NT2/D1 (cell line): ENCODE measurements around the gene OLFML1.
A peak's percentile ranks its signal among the peaks of the same experiment; 100 is the strongest.

Experiments
- DNase-seq: peaks from one replicate; pipeline ENCODE4 v3.0.0-alpha.2; 2011; ENCODE audit warnings: low read depth, low spot score
- H3K27me3 ChIP-seq: 2 replicates; pipeline ENCODE4 v1.6.0; 2011; ENCODE audit warnings: mild to moderate bottlenecking; ENCODE audit not compliant: insufficient read length, insufficient read depth
- H3K36me3 ChIP-seq: 2 replicates; pipeline ENCODE4 v1.6.1; 2011; ENCODE audit warnings: mild to moderate bottlenecking, low read length, mixed read lengths; ENCODE audit not compliant: insufficient read depth, insufficient read length
- H3K4me1 ChIP-seq: 2 replicates; pipeline ENCODE4 v1.5.1; 2011; ENCODE audit not compliant: insufficient read depth, insufficient read length
- H3K4me3 ChIP-seq: 2 replicates; pipeline ENCODE4 v1.5.1; 2011; ENCODE audit warnings: low read depth; ENCODE audit not compliant: insufficient read length
- H3K9ac ChIP-seq: 2 replicates; pipeline ENCODE4 v1.6.0; 2011; ENCODE audit warnings: low read depth; ENCODE audit not compliant: insufficient read length
- H3K9me3 ChIP-seq: 2 replicates; pipeline ENCODE4 v1.5.1; 2011; ENCODE audit warnings: mild to moderate bottlenecking, low read length; ENCODE audit not compliant: insufficient read depth
- SUZ12 ChIP-seq: IDR thresholded peaks from 2 replicates; pipeline ENCODE4 v1.6.1; 2011; ENCODE audit not compliant: insufficient read length, insufficient read depth; ENCODE audit errors: extremely low read depth
- YY1 ChIP-seq: IDR thresholded peaks from 2 replicates; pipeline ENCODE4 v1.6.1; 2011; ENCODE audit not compliant: insufficient read length, insufficient read depth
- ZNF274 ChIP-seq: IDR thresholded peaks from 2 replicates; pipeline ENCODE4 v1.6.1; 2011; ENCODE audit warnings: mild to moderate bottlenecking, low read depth, low read length

OLFML1 gene

DNA sequence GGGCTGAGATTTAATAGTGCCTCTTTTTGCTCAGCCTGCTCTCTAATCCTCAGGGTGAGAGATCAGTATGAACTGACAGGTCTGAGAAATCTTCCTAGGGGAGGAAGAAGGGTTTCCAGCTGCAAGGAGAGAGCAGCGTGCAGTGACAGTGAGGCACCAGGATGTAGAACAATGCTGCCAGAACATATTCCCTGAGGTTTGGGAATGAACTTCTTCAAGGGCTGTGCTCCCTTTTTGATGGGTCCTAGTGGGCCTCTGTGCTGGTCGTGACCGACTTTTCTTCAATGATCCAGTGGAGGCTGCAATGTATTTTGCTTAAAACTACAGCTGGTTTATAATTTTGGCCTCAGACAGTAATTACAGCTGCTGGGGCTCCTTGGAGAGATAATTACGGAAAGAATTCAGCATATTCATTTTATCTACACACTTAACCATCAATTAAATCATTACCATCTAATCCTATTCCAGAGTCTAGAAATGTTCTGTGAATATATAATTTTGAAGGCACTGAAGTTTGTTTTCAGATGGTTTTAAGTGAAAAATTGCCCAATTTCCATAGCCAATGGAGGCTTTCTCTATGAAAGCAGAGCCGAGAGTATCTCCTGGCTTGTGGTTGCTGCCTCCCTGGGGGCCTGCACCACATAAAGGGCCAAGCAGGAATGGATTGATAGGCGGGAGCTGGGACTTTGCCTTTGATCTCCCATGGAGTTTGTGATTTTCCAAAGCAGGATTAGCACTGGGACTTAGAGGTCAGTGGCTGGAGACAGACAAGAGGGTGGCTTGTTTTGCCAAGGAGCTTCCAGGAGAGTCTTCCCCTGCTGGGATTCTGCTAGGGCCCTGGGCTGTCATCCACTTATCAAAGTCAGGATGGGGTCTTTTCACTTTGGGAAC, 41.0 kb upstream of the OLFML1 start:
- Histone ChIP-seq H3K4me1 (peaks cover 6% of the 10 kb centered on the region), H3K36me3 (no peaks in the 10 kb centered on the region), H3K4me3 (no peak overlapping the region), H3K9me3 (no peaks in the 10 kb centered on the region), H3K9ac (no peak overlapping the region), H3K27me3 (peaks cover 26% of the 10 kb centered on the region)
- DNase-seq: peak; percentile 27
- no peak for TF ChIP-seq ZNF274

DNA sequence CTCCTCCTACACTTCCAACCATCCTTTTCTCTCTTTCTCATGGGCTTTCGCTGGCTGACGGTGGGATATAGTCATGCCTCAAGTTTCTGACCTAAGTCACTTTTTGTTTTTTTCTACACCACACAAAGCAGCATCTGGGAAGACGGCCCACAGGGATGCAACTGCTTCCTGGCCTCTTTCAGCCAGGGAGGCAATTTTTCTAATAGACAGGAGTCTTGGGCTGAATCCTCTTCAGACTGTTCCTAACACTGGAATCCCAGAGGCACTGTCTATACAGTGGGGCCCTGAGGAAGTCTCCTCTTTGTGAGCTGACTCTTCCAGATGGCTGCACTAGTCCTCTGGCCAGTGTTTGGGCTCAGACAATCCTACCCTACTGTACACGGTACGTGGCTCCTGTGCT, 39.7 kb upstream of the OLFML1 start:
- Histone ChIP-seq H3K9ac (no peak overlapping the region), H3K27me3 (peaks cover 26% of the 10 kb centered on the region), H3K4me1 (peaks cover 6% of the 10 kb centered on the region), H3K4me3 (no peak overlapping the region), H3K9me3 (no peaks in the 10 kb centered on the region), H3K36me3 (no peaks in the 10 kb centered on the region)
- no peak for TF ChIP-seq YY1
- TF ChIP-seq SUZ12: no peak
- no peak for TF ChIP-seq ZNF274
- DNase-seq: no peak

GRCh38 chr11:7448201-7448600, 37.1 kb upstream of the OLFML1 start:
- Histone ChIP-seq H3K9me3 (no peaks in the 10 kb centered on the region), H3K36me3 (no peaks in the 10 kb centered on the region), H3K27me3 (peaks cover 24% of the 10 kb centered on the region), H3K4me1 (peaks cover 6% of the 10 kb centered on the region), H3K4me3 (no peak overlapping the region), H3K9ac (no peak overlapping the region)
- TF ChIP-seq SUZ12 (no peak), ZNF274 (no peak), YY1 (no peak)
- DNase-seq: peak; percentile 25

DNA sequence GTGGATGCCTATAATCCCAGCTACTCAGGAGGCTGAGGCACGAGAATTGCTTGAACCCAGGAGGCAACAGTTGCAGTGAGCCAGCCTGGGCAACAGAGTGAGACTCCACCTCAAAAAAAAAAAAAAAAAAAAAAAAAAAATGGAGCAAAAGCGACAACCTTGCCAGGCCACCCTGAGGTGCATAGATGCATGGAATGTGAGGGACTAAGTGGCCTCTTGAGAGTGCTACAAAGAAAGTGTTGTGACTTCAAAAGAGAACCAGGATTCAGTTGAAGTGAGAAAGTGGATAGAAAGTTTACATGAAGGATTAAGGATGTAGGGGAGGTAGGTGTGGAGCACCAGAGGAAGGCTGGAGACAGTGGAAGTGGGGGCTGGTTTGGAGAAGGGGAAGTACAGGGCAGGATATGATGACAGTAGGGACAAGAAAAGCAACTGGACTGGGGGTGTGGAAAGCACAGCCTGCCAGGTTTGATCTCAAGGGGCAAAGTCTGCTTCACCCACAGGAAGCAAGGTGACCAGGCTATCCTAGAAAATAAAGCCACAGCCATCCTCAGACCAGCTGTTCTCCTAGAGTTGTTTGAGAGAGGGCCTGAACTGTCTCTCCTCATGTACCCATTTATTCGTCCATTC, 36.0 kb upstream of the OLFML1 start:
- DNase-seq: no peak
- no peak overlapping the region for H3K4me3 ChIP-seq
- no peak overlapping the region for H3K9ac ChIP-seq
- peaks cover 5% of the 10 kb centered on the region for H3K4me1 ChIP-seq
- no peaks in the 10 kb centered on the region for H3K9me3 ChIP-seq
- no peaks in the 10 kb centered on the region for H3K36me3 ChIP-seq
- TF ChIP-seq SUZ12 (no peak), ZNF274 (no peak), YY1 (no peak)
- peaks cover 15% of the 10 kb centered on the region for H3K27me3 ChIP-seq

GRCh38 chr11:7449841-7450214, 35.5 kb upstream of the OLFML1 start:
- TF ChIP-seq ZNF274: no peak
- TF ChIP-seq SUZ12: no peak
- no peak for TF ChIP-seq YY1
- H3K4me1 ChIP-seq: peaks cover 5% of the 10 kb centered on the region
- H3K36me3 ChIP-seq: no peaks in the 10 kb centered on the region
- H3K9ac ChIP-seq: no peak overlapping the region
- no peaks in the 10 kb centered on the region for H3K9me3 ChIP-seq
- peaks cover 15% of the 10 kb centered on the region for H3K27me3 ChIP-seq
- DNase-seq: no peak
- H3K4me3 ChIP-seq: no peak overlapping the region

GRCh38 chr11:7450836-7451235, 34.5 kb upstream of the OLFML1 start:
- DNase-seq: no peak
- Histone ChIP-seq H3K4me1 (no peaks in the 10 kb centered on the region), H3K27me3 (peaks cover 14% of the 10 kb centered on the region), H3K36me3 (no peaks in the 10 kb centered on the region), H3K9me3 (no peaks in the 10 kb centered on the region), H3K4me3 (no peak overlapping the region), H3K9ac (no peak overlapping the region)
- TF ChIP-seq YY1 (no peak), ZNF274 (no peak), SUZ12 (no peak)

GRCh38 chr11:7451520-7451919, 33.8 kb upstream of the OLFML1 start:
- no peak overlapping the region for H3K4me3 ChIP-seq
- no peaks in the 10 kb centered on the region for H3K4me1 ChIP-seq
- no peaks in the 10 kb centered on the region for H3K36me3 ChIP-seq
- H3K9me3 ChIP-seq: no peaks in the 10 kb centered on the region
- no peak for DNase-seq
- no peak for TF ChIP-seq ZNF274
- TF ChIP-seq YY1: no peak
- no peak for TF ChIP-seq SUZ12
- H3K27me3 ChIP-seq: peaks cover 7% of the 10 kb centered on the region
- no peak overlapping the region for H3K9ac ChIP-seq
